NCI-H1048 (cell line): Measurements from ENCODE around the gene ERC1.

Experiments
- DNase-seq: peaks from one replicate; lab custom pipeline; 2025; lab: John Stamatoyannopoulos, UW

Gene ERC1

DNA sequence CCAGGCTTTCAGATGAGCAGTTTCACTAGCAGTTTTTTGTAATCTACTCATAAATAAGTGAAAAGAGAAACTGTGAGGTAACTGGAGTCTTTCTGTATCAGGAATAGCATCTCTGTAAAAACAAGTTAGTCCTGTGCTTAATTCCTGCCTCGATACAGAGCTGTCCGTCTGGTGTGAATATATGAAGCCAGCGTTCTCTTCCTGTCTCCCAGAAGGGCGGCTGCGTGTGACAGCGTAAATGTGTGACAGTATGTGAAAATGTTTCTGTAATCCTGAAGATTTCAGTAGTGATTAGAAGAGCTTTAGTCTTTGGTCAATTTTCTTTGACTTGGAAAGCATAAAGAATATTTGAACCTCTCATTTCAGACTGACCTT is 453.1 kb downstream of the ERC1 start:
- no peak for DNase-seq

DNA sequence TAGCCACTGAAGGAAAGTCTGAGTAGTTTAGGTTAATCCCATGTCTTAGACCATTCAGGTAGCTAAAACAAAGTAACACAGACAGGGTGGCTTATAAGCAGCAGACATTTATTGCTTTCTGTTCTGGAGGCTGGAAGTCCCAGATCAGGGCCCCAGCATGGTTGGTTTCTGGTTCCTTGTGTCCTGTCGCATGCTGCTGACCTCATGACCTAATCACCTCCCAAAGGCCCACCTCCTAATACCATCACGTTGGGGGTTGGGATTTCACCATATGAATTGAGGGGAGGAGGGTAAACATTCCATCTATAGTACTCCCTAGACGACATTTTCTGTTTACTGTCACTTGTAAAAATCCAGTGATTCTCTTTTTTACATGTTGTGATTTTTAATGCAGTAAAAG is 454.8 kb downstream of the ERC1 start:
- DNase-seq, result no peak

DNA sequence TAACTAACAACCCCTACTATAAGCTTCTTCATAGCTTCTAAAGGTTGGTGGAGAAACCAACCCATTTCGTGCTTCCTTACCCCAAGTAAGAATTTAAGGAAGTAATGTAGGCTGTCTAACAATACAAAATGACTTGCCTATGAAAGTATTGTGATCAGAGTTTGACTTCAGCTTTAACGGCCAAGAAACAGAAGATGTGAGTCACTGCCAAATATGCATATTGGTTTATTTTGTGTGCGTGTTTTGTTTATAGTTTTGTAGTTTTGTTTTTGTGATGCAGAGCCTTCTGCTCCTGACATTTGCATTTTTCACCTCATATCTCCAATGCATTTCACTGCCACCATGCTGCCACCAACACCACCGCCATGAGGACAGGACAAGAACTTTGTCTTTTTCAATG is 457.3 kb downstream of the ERC1 start:
- DNase-seq, result no peak

DNA sequence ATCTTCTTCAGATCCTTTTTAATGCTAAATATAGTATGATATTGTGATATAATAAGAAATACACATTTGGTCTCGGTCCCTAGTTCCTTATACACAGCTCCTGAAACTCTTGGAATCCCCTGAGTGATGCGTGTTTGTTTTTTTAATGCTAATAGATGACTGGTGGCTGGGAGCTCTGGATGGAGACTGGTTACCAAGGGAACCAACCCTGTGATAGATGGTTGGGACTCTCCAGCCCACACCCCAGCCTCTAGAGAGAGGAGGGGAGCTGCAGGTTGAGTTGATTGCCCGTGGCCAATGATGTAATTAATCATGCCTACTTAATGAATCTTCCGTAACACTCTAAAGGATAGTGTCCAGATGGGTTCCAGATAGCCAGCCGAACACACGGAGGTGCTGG is 462.8 kb downstream of the ERC1 start:
- DNase-seq, result no peak

DNA sequence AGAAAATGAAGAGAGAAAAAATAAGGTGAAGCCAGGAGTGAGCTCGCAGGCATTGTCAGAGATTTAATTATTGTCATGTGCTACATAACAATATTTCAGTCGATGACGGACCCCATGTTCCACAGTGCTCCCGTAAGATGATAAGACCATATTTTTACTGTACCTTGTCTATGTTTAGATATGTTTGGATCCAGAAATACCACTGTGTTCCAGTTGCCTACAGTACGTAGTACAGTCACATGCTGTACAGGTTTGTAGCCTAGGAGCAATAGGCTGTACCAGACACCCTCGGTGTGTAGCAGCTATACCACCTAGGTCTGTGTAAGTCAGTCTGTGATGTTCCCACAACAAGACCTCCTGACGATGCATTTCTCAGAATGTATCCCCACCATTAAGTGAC is 465.9 kb downstream of the ERC1 start:
- DNase-seq, result no peak

DNA sequence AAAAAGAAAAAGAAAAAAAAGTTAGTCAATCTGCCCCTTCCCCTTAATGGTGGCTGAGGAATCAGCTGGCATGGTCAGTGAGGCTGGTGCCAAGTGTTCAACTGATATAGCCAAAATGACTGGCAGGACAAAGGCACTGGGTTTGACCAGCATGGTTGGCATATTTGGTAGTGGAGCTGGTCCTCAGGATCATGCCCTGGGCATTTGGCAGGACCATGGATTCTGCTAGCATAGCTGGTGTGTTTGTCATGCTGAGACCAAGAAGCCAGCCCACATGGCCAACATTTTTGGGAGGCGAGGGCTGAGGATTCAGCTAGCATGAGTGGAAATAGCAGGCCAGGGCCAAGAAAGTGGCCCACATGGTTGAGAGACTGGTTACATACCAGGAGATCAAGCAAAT is 466.9 kb downstream of the ERC1 start:
- DNase-seq, result no peak

DNA sequence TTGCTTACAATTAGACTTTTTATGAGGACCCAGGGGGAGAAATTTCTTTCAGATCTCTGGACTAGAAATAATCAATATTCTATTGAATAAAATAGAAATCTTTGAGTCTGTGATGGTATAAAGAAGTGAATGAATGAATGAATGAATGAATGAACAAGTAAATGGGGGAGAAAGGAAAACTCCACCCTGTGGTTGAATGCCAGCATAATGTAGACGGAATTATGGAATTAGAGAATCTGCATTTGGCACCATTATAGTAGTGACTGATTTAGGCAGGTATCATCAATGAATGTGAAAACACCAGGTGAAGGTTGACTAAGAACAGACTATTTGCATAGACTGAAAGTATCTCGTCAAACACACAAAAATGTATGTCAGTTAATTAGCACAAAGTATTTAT is 468.3 kb downstream of the ERC1 start:
- DNase-seq, result no peak

DNA sequence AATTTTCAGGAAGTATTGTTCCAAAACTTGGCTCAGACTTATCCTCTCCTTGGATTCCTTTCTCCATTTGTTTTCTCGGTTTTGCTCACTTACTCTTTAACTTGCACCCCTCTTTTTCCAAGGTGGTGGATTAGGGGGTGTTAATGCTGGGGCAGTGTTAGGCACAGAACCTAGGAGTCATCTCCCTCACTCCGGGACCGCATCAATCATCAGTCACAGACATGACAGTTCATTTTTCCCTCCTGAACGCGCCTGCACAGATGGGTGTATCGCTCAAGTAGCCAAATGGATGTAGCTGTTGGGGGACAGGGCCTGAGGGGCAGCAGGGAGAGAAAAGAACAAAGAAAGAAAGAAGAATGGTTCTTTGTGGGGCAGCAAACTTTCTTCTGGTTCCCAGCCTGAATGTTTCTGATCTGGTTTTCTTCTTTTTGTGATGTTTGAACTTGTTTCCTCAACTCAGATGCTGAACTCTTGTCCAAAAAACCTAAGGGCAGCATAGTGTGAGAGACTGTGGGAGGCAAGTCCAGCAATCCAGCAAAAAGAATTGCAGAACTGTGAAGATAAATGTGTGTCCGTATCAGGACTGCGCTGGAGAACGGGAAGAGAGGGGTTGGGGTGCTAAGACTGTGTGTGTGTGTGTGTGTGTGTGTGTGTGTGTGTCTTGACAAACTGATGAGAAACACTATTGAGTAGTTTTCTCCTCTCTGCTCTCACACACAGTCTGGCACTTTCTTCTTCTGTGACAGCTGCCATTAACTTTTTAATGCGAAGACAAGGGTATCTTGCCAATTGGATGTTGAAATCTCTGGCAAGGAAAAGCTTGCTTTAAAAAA is 472.3 kb downstream of the ERC1 start:
- no peak for DNase-seq

DNA sequence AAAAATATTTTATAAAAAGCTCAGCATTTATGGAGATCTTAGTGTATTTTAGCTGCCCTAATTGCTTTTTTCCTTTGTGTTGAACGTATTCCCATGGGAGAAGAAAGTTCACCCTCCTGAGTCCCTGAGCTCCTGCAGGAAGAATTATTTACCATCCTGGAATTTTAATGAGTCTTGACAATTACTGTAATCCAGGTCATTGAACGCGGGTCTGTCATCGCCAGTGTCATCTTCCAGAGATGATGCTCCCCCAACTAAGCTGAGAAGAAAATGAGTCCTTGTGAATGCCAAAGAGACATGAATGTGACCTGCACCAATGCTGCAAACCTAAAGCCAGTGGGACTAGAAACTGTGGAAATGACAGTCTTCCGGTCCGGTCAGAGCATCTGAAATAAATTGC is 473.9 kb downstream of the ERC1 start:
- no peak for DNase-seq

DNA sequence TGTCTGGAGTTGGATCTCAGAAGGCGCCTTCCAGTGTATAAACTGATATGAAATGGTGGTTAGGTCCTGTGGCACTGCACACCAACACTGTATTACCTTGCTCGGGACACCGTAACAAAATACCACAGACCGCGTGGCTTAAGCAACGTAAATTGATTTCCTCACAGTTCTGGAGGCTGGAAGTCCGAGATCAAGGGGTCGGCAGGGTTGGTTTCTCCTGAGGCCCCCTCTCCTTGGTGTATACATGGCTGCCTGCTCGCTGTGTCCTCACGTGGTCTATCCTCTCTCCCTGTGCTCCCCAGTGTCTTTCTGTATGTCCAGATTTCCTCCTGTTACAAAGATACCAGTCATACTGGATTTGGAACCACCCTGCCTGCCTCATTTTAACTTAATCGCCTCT is 475.0 kb downstream of the ERC1 start:
- DNase-seq, result no peak

DNA sequence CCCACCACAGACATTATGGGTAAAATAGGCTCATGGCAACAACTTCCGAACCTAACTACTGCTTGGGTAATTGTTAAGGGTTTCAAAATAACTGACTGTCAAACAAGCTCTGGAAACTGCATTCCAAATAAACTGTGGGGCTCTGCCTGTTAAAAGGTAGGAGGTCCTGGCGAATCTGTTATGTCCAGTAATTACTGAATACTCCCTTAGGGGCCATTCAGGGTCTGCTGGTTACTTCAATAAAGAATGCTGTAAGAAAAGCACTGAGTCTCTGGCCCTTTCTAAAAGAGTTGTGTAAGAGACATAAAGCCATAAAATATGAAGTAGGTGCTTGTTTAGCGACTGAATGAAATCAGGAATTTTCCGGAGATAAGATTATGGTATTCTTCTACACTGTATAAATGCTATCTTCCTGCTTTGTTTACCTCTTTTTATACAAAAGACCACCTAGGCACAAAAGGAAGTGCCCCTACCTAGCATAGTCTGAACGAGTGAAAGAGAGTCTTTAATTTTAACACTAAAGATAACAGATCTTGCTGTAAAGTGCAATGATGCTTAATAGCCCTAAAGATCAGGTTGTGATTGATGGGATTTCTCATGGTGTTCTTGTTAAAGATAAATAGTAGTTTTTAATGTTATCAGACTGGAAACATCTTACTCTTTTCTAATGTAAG is 475.6 kb downstream of the ERC1 start:
- no peak for DNase-seq

DNA sequence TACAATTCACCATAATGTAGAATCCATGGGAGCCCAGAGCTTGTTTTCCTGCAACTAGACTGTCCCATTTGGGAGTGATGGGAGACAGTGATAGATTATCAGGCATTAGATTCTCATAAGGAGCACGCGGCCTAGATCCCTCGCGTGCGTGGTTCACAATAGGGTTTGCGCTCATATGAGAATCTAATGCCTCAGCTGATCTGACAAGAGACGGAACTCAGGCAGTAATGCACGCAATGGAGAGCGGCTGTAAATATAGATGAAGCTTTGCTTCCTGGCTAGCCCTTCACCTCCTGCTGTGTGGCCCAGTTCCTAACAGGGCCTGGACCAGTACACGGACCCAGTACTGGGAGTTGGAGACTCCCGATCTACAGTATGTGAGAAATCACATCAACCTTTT is 476.7 kb downstream of the ERC1 start:
- no peak for DNase-seq

DNA sequence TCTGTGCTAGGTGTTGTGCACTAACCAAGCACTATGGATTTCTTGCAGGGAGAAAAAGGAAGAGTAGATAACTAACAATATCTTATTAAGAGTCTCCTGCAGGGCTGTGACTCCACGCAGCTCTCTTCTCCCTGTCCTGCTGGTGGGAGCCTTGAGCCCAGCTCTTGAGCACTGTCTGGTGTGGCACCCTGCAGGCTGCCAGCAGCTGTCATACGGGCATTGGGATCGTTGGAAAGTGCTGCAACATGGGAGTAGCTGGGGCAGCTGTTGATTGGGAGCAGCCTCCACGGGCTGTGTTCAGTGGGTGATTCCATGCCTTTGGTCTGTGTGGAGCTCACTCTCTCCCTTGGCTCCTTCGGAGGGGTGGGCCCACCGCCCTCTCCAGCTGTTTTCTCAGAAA is 478.0 kb downstream of the ERC1 start:
- no peak for DNase-seq

DNA sequence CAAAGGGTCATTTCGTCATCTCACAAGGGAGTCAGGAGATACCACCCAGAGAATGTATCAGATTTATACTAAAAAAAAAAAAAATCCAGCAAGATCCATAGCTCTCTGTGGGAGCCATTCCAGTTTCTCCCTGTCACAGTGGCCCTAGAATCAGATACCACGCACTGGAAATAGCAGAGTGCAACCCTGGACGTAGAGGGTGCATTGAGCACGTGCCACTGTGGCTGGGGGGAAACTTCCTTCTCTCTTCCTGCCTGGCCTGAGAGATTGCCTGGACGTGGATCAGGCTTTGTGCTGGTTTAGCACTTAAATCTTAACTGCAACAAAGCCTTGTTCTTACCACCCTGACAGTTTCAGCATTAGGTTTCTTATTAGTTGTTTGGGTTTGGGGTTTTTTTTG is 479.0 kb downstream of the ERC1 start:
- DNase-seq, result no peak

DNA sequence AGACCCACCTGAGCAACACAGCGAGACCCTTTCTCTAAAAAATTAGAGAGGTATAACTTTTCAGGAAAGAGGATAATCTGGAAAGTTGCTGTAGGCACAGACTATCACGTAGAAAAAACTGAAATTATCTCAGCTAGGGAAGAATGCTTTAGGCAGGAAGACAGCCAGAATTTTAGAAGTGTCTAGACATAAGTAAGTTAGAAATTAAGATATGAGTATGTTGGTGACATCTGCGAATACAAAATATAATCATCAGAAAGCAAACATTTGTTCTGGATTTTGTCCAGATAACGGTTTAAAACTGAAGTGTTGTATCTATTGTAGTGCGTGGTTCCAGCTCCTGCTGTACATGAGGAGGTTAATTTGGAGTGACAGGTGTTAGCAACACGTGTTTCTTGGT is 480.2 kb downstream of the ERC1 start:
- DNase-seq, result no peak

DNA sequence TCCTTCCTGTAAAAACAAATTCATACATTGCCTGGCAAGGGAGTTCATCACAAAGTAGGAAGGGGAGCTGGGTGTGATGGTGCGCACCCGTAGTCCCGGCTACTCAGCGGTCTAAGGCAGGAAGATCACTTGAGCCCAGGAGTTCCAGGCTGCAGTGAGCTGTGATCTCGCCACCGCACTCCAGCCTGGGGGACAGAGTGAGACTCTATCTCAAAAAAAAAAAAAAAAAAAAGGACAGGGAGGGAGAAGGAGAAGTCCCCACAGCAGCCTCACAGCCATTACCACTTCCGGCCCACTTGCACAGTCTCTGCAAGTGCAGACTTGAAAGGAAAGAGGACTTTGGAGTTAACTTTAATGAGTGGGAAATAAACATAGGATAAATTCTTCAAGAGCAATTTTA is 482.4 kb downstream of the ERC1 start:
- no peak for DNase-seq

DNA sequence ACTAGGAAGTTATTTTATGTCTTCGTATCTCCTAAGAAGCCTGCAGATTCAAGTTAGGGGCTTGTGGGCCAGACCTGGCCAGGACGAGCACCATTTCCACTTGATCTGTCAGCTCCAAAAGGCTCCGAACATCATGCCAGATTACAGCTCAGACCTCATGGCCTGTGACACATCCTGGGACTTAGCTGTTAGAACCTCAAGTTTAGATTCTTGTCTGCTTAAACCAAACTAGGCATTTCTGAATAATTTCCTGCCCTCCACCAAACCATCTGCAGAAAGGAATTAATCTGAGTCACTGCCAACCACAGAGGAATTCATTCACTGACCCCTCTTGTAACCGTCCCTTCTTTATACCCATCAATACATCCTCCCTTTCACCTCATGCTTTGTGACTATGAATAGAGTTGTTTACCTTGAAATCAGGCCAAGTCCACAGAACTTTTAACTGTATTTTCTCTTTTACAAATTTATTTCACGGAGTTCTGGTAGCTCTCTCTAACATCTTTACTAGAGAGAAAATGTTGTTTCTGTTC is 483.1 kb downstream of the ERC1 start:
- no peak for DNase-seq

DNA sequence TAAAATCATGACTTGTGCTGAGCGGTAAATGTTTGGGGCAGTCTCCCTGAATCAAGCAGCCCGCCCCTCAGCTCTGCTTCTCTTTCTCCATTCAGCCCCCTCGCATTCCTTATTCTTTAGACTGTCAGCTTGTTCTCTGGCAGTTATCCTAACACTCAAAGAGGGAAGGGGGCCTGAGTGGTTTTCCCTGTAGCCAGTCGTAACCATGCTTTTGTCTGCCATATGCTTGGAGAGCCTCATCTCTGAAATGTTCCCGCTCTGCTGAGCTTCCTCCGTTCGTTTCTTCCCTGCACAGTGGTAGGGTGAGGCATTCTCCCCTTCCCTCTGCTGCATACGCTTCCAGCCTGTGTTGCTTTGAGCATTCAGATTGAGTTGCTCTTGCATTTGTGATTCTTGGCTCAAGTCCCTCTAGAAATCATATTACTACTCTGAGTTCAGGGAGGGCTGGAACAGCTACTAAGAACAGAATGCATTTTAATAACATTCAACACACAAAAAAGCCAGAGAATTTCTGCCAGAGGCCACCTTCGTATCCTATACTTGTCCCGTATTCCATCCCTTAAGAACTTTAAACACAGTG is 483.6 kb downstream of the ERC1 start:
- no peak for DNase-seq

DNA sequence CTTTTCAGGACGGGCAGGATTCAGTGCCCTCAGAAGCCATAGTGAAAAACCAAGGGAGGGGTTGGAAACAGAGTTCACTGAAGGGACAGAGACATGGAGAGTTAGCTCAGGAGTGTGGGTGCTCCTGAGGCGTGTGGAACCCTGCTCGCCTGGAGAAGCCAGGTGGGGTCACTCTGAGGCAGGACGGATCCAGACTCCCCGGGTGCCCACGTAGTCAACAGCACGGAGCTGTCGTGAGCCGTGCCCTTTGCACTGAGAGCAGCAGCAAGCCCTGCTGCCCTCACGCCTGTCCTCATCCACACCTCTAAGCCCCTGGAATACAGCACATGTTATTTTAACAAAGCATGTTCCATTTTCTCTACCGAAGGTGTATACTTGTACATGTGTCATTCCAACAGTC is 488.6 kb downstream of the ERC1 start:
- DNase-seq, result no peak

DNA sequence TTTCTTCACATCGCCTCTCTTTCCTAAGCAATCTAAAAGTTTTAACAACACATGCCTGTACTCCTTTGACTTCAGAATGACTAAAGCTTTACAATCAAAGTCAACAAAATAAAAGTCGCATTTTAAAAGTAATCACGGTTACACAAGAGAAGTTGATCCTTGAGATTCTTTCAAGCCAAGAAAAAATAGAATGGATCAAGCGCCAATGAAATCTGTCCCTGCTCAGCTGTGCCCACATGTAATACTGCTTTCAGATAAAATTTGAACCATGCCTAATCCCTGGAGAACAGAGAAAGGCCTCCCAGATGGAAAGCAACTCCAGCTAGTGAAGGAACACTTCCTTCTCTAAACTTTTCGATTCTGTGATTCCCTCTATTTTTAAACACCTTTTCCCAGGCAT is 490.3 kb downstream of the ERC1 start:
- no peak for DNase-seq

DNA sequence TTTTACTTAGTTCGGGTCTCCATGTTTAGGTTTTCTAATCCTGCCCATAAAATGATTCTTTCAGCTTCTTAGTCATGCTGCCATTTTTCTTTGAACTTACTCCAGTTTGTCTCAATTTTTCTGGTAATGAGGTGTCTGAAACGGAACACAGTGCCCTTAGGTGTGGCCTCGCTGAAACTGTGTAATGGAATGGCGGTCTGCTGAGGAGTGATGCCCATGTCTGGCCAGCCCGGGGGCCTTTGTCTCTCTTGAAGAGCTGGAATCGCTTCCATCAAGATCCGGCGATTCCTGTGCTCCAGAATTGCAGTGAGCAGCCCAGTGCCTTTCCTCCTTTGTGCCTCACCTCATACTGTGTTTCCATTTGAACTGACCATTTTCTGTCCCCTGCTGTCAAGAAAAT is 490.9 kb downstream of the ERC1 start:
- no peak for DNase-seq

DNA sequence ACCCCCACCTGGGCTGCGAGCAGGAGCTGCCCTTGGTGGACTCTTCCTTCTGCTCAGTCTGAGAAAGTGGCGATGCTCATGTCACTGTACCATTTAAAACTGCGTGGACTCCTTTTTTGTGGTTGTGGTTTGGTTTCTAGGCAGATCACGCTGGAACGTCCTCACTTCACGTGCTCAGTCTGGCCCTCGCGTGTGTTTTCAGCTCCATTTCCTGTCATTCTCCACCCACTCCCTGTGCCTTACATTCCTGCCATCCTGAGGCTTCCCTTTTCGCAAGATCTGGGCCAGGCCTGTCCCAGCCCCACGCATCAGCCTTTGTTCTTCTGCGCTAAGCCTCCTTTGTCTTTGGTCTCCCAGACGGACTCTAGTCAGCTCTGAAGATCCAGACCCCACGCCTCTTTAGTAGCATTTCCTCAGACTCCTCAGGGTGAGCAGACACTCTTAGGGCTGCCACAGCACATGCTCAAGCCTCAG is 497.9 kb downstream of the ERC1 start:
- no peak for DNase-seq
